ENCODE measurements around the gene JPH2.
A peak's percentile ranks its signal among the peaks of the same experiment; 100 is the strongest.
"Not testable (repeated sequence)": the region's sequence is repeated elsewhere in the genome, so short reads cannot be mapped to it uniquely, and the experiment has no call there.

The JPH2 gene

GRCh38 chr20:44211177-44212039 lies 24.4 kb upstream of the JPH2 start:
- DNase-seq (ENCODE audit: low read depth in 3 of 3): no peak

GRCh38 chr20:44210406-44211176 lies 23.6 kb upstream of the JPH2 start, which contains the start of gene OSER1:
OSER1 (minus strand) TSS chr20:44210771; CDS start chr20:44206957, 3,814 bp downstream.
- DNase-seq (ENCODE audit: low read depth in 3 of 3): peak; percentile 94 to 96 (median 95)

GRCh38 chr20:44209686-44210405 lies 22.9 kb upstream of the JPH2 start:
- DNase-seq (ENCODE audit: low read depth in 3 of 3): no peak

- DNase-seq (ENCODE audit: low read depth in 3 of 3): no peak
These were observed 21.8 kb upstream of the JPH2 start for GRCh38 chr20:44208770-44209169.

GRCh38 chr20:44208165-44208564 lies 21.2 kb upstream of the JPH2 start:
- no peak for DNase-seq (ENCODE audit: low read depth in 3 of 3)

GRCh38 chr20:44207126-44207723 lies 20.2 kb upstream of the JPH2 start:
- DNase-seq (ENCODE audit: low read depth in 3 of 3): no peak

- DNase-seq (ENCODE audit: low read depth in 3 of 3): no peak
These were observed 19.1 kb upstream of the JPH2 start for GRCh38 chr20:44206132-44206531.

- DNase-seq (ENCODE audit: low read depth in 3 of 3): no peak
These were observed 17.8 kb upstream of the JPH2 start for GRCh38 chr20:44204832-44205215.

GRCh38 chr20:44204156-44204831 lies 17.3 kb upstream of the JPH2 start:
- DNase-seq (ENCODE audit: low read depth in 3 of 3): no peak

- no peak for DNase-seq (ENCODE audit: low read depth in 3 of 3)
These were observed 16.2 kb upstream of the JPH2 start for GRCh38 chr20:44203161-44203560.

- no peak for DNase-seq (ENCODE audit: low read depth in 3 of 3)
These were observed 14.0 kb upstream of the JPH2 start for GRCh38 chr20:44200983-44201382.

GRCh38 chr20:44200371-44200770 lies 13.4 kb upstream of the JPH2 start:
- no peak for DNase-seq (ENCODE audit: low read depth in 3 of 3)

- DNase-seq (ENCODE audit: low read depth in 3 of 3): no peak
These were observed 12.9 kb upstream of the JPH2 start for GRCh38 chr20:44199877-44200276.

- no peak for DNase-seq (ENCODE audit: low read depth in 3 of 3)
These were observed 11.9 kb upstream of the JPH2 start for GRCh38 chr20:44198872-44199271.

- DNase-seq (ENCODE audit: low read depth in 3 of 3): no peak
These were observed 9.3 kb upstream of the JPH2 start for GRCh38 chr20:44196271-44196670.

- DNase-seq (ENCODE audit: low read depth in 3 of 3): no peak
These were observed 8.6 kb upstream of the JPH2 start for GRCh38 chr20:44195605-44196004.

- no peak for DNase-seq (ENCODE audit: low read depth in 3 of 3)
These were observed 6.8 kb upstream of the JPH2 start for GRCh38 chr20:44193801-44194200.

- not testable (repeated sequence) for DNase-seq (ENCODE audit: low read depth in 3 of 3)
These were observed 4.7 kb upstream of the JPH2 start for GRCh38 chr20:44191640-44192039.

- peak in 1 of 3 experiments; percentile 19 for DNase-seq (ENCODE audit: low read depth in 3 of 3)
These were observed 3.3 kb upstream of the JPH2 start for GRCh38 chr20:44190197-44190852.

- no peak for DNase-seq (ENCODE audit: low read depth in 3 of 3)
These were observed 1.8 kb upstream of the JPH2 start for GRCh38 chr20:44188752-44189151.
